Activated T-cell treated with anti-CD3 and anti-CD28 coated beads for 48 hours (primary cell): ENCODE data around the gene DBNDD1.
"Not testable (repeated sequence)": the region's sequence is repeated elsewhere in the genome, so short reads cannot be mapped to it uniquely, and the experiment has no call there.

Source experiments
- DNase-seq: peaks from one replicate; pipeline ENCODE4 v3.0.0-alpha.2; 2020; ENCODE audit warnings: low read depth

Gene DBNDD1

GRCh38 chr16:90011508-90011819 lies 7.8 kb downstream of the DBNDD1 start:
- no peak for DNase-seq

DNA sequence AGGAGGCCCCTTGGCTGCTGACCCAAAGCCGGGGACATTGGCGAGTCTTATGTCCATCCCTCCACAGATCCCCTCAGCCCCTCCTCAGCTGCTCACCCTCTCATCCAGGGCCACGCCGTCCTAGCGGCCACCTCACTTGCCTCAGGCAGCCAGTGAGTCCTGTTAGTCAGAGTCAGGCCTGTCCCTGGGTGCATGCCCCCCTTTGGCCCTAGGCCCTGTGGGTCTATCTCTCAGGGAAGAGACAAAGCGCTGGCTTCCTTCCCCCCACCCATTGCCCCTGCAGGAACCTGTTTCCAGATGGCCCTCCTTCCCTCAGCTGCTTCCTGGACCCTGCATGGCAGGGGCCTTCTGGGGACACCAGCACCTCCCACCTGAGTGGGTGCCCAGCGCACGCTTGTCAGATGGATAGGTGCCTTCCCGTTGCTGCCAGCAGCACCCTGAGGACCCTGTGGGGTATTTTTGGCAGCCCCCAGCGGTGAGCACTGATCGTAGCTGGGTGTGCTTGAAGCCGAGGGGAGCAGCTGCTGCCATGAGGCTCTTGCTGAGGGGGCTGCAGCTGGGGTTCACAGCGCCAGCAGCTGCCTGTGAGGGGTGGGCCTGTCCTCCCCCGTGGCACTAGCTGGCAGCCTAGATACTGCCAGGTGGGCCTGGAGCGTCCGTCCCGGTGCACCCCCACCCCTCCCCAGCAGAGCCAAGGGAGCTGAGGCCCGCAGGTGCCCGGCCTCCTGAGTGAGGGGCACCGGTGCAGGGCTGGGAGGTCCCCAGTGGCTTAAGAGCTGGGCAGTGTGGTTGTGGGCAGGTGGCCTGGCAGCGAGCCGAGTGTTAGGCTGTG lies 8.4 kb downstream of the DBNDD1 start:
- no peak for DNase-seq

DNA sequence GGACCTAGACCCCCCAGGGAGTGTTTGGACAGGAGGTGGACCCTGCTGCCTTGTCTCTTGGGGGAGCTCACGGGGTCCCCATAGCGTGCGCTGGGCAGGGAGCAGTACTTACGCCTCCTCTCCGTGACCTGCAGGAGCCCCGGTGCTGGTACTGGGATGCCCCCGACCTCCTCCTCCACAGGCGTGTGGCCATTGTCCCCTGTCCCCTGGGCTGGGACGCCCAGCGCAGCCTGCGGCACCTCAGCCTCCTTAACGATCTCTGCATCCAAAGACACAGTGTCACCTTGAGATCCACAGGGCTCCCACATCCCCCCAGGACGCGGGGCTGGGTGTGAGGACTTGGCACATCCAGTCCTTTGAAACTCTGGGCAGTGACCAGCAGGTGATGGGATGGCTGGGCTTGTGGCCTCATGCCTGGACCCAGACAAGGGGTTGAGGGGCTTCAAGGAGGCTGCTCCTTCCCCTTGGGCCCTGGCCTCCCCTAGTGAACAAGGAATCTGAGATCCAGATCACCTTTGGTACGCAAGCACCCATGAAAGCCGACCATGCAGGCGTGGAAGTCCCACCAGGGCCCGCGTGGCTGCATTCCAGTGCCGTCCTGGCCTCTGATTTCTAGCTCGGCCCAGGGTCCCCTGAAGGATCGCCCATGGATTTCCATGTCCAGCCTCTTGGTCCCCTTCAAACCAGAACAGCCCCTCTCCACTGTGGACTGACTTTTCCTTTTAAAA lies 9.9 kb downstream of the DBNDD1 start:
- DNase-seq = no peak

GRCh38 chr16:90008708-90009145 lies 10.5 kb downstream of the DBNDD1 start:
- peak; percentile 60 for DNase-seq

- not testable (repeated sequence) for DNase-seq
Measured at GRCh38 chr16:90007635-90008234, 11.5 kb downstream of the DBNDD1 start.

DNA sequence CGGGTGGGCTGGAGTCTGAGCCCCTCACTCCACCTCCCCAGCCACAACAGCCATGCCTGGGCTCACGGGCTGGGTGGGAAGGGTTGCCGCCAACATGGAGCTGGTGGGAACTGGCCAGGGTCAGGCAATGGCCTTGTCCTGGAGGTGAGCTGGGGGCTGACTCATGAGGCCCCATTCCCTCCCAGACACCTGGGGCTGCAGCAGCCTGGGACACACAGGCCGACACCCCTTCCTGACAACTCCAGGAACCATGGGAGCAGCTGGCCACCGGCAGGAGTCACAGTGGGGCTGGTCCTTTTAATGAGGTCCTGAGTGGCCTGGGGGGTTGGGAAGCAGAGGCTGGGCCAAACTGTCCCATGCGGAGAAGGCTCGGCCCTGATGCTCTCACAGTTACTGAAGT lies 12.2 kb downstream of the DBNDD1 start:
- no peak for DNase-seq

- no peak for DNase-seq
Measured at GRCh38 chr16:90005956-90006663, 13.1 kb downstream of the DBNDD1 start.

- no peak for DNase-seq
Measured at GRCh38 chr16:90004577-90004976, 14.7 kb downstream of the DBNDD1 start.

GRCh38 chr16:90002759-90003158 lies 16.5 kb downstream of the DBNDD1 start:
- DNase-seq = no peak

GRCh38 chr16:90001761-90002503 lies 17.3 kb downstream of the DBNDD1 start:
- no peak for DNase-seq

GRCh38 chr16:90000733-90001427 lies 18.4 kb downstream of the DBNDD1 start:
- no peak for DNase-seq

GRCh38 chr16:89999831-90000574 lies 19.3 kb downstream of the DBNDD1 start:
- DNase-seq = no peak

DNA sequence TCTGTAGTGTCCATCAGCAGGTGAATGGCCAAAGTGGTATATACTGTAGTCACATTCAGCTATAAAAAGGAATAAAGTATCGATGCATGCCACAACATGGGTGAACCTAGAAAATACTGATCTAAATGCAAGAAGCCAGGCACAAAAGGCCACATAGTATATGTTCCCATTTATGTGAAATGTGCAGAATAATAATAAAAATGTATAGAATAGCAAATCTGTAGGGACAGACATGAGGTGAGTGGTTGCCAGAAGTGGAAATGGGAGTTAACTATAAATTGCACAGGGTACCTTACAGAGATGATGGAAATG lies 23.1 kb downstream of the DBNDD1 start:
- DNase-seq = no peak

- peak; percentile 49 for DNase-seq
Measured at GRCh38 chr16:89995475-89996177, 23.6 kb downstream of the DBNDD1 start.

DNA sequence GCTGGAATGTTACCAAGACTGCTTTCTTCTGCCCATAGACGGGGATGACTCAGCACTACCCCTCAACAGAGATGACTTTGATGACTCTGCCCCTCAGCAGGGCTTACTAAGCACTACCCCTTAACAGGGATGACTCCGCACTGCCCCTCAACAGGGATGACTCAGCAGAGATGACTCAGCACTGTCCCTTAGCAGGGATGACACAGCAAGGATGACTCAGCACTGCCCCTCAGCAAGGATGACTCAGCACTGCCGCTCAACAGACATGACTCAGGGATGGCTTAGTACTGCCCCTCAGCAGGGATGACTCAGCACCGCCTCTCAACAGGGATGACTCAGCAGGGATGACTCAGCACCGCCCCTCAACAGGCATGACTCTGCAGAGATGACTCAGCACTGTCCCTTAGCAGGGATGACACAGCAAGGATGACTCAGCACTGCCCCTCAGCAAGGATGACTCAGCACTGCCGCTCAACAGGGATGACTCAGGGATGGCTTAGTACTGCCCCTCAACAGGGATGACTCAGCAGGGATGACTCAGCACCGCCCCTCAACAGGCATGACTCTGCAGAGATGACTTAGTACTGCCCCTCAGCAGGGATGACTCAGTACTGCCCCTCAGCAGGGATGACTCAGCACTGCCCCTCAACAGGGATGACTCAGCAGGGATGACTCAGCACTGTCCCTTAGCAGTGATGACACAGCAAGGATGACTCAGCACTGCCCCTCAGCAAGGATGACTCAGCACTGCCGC lies 24.4 kb downstream of the DBNDD1 start:
- DNase-seq = peak; percentile 41

- no peak for DNase-seq
Measured at GRCh38 chr16:89994389-89994720, 24.9 kb downstream of the DBNDD1 start.

GRCh38 chr16:89993971-89994370 lies 25.3 kb downstream of the DBNDD1 start:
- DNase-seq = no peak

GRCh38 chr16:89993377-89993776 lies 25.9 kb downstream of the DBNDD1 start:
- no peak for DNase-seq

- no peak for DNase-seq
Measured at GRCh38 chr16:89990799-89991198, 28.5 kb downstream of the DBNDD1 start.
